Neural cell (in vitro differentiated cells): ENCODE results near the gene GFM1. TPM values are rescaled to one million over a fixed set of nuclear protein-coding genes. Genes with fewer than 3 reads are reported as not detected.

Experiments used
- H2AFZ ChIP-seq: fragments of 200-600, 300-800 bp; sonication (generic), shearing (Covaris generic); 2 replicates; pipeline ENCODE4 v1.6.0; 2014; ENCODE audit warnings: low read depth, mild to moderate bottlenecking, antibody characterized with exemption, low read length, moderate library complexity
- H3F3A ChIP-seq: fragments of 200-600 bp; shearing (Covaris generic); 2 replicates; pipeline ENCODE4 v1.6.1; 2016; ENCODE audit warnings: mild to moderate bottlenecking, moderate library complexity, mixed read lengths, antibody characterized with exemption, low read length; ENCODE audit not compliant: insufficient read depth, poor library complexity, severe bottlenecking
- H3K27ac ChIP-seq: fragments of 200-600, 300-800 bp; sonication (generic), shearing (Covaris generic); 2 replicates; pipeline ENCODE4 v1.5.1; 2014; ENCODE audit warnings: mild to moderate bottlenecking, low read length, moderate library complexity
- H3K27me3 ChIP-seq: fragments of 300-800, 200-600 bp; sonication (generic), shearing (Covaris generic); 2 replicates; pipeline ENCODE4 v1.6.0; 2014; ENCODE audit warnings: mild to moderate bottlenecking, low read depth, low read length, moderate library complexity; ENCODE audit not compliant: insufficient read depth
- H3K36me3 ChIP-seq: fragments of 300-800, 200-600 bp; sonication (generic), shearing (Covaris generic); 2 replicates; pipeline ENCODE4 v1.5.1; 2014; ENCODE audit warnings: mild to moderate bottlenecking, antibody characterized with exemption, low read length, moderate library complexity; ENCODE audit not compliant: insufficient read depth
- H3K4me2 ChIP-seq: fragments of 300-800, 200-600 bp; sonication (generic), shearing (Covaris generic); 2 replicates; pipeline ENCODE4 v1.6.0; 2014; ENCODE audit warnings: mild to moderate bottlenecking, low read length
- H3K4me3 ChIP-seq: fragments of 300-800, 200-600 bp; sonication (generic), shearing (Covaris generic); 2 replicates; pipeline ENCODE4 v1.5.1; 2014; ENCODE audit warnings: mild to moderate bottlenecking, low read length, moderate library complexity
- H3K79me2 ChIP-seq: fragments of 200-600 bp; shearing (Covaris generic); replicated peaks from 2 replicates; pipeline ENCODE4 v1.6.0; 2014; ENCODE audit warnings: mild to moderate bottlenecking, low read length, moderate library complexity; ENCODE audit not compliant: insufficient read depth
- H3K9ac ChIP-seq: fragments of 300-800, 200-600 bp; sonication (generic), shearing (Covaris generic); 2 replicates; pipeline ENCODE4 v1.6.1; 2016; ENCODE audit warnings: mild to moderate bottlenecking, low read length, mixed read lengths
- H3K9me2 ChIP-seq: fragments of 200-600 bp; shearing (Covaris generic); 2 replicates; pipeline ENCODE4 v1.6.1; 2016; ENCODE audit warnings: mild to moderate bottlenecking, low read length, mixed read lengths; ENCODE audit not compliant: insufficient read depth
- H3K9me3 ChIP-seq: fragments of 200-600, 300-800 bp; sonication (generic), shearing (Covaris generic); 2 replicates; pipeline ENCODE4 v1.6.1; 2016; ENCODE audit warnings: mild to moderate bottlenecking, mixed run types, low read length, moderate library complexity, mixed read lengths
- H4K20me1 ChIP-seq: fragments of 200-600 bp; shearing (Covaris generic); 2 replicates; pipeline ENCODE4 v1.6.1; 2016; ENCODE audit warnings: mild to moderate bottlenecking, mixed run types; ENCODE audit not compliant: insufficient read depth
- CTCF ChIP-seq: fragments of 450-650 bp; IDR thresholded peaks from 2 replicates; pipeline ENCODE4 v1.5.1; 2014; ENCODE audit warnings: antibody characterized with exemption, mild to moderate bottlenecking, moderate library complexity; ENCODE audit not compliant: poor library complexity, severe bottlenecking
- EP300 ChIP-seq: fragments of 450-650 bp; conservative IDR thresholded peaks from 2 replicates; pipeline ENCODE4 v1.6.1; 2014; ENCODE audit warnings: antibody characterized with exemption, mild to moderate bottlenecking, moderate library complexity; ENCODE audit not compliant: poor library complexity, severe bottlenecking
- EZH2 ChIP-seq: fragments of 200-600, 300-800 bp; shearing (Covaris generic), sonication (generic); IDR thresholded peaks from 2 replicates; pipeline ENCODE4 v1.6.1; 2014; ENCODE audit warnings: antibody characterized with exemption, low read length, borderline replicate concordance, mild to moderate bottlenecking; ENCODE audit not compliant: insufficient read depth, poor library complexity, severe bottlenecking
- MXI1 ChIP-seq: fragments of 450-650 bp; conservative IDR thresholded peaks from 2 replicates; pipeline ENCODE4 v1.6.1; 2014; ENCODE audit warnings: antibody characterized with exemption, mild to moderate bottlenecking; ENCODE audit not compliant: poor library complexity, severe bottlenecking
- POLR2AphosphoS5 ChIP-seq: IDR thresholded peaks from 2 replicates; pipeline ENCODE4 v1.6.1; 2012
- RAD21 ChIP-seq: fragments of 450-650 bp; conservative IDR thresholded peaks from 2 replicates; pipeline ENCODE4 v1.6.1; 2014; ENCODE audit warnings: antibody characterized with exemption, mild to moderate bottlenecking, moderate library complexity
- REST ChIP-seq: IDR thresholded peaks from 2 replicates; pipeline ENCODE4 v1.6.1; 2012; ENCODE audit warnings: borderline replicate concordance
- SMC3 ChIP-seq: fragments of 450-650 bp; conservative IDR thresholded peaks from 2 replicates; pipeline ENCODE4 v1.6.1; 2014; ENCODE audit warnings: antibody characterized with exemption, mild to moderate bottlenecking, moderate library complexity; ENCODE audit not compliant: poor library complexity
- TAF1 ChIP-seq: IDR thresholded peaks from 2 replicates; pipeline ENCODE4 v1.6.1; 2012; ENCODE audit warnings: low read depth
- polyA plus RNA-seq: library from polyadenylated mRNA; depleted of rRNA; stranded (reverse); fragments of >200 nt; gene quantifications from 2 replicates; pipeline ENCODE4 v1.2.3, GENCODE V29; 2014

GFM1 gene
- polyA plus RNA-seq, 1 donor from 2014 or later: 67.1 TPM

- H3K4me3 ChIP-seq: no peak overlapping the region
- no peak overlapping the region for H3K4me2 ChIP-seq
- no peak overlapping the region for H3K27ac ChIP-seq
- no peaks in the 10 kb centered on the region for H3K36me3 ChIP-seq
- no peaks in the 10 kb centered on the region for H4K20me1 ChIP-seq
- no peak overlapping the region for H2AFZ ChIP-seq
- H3K27me3 ChIP-seq: no peaks in the 10 kb centered on the region
- TF ChIP-seq TAF1 (no peak), POLR2AphosphoS5 (no peak), REST (no peak), CTCF (no peak), RAD21 (no peak), SMC3 (no peak), EZH2 (no peak), EP300 (no peak), MXI1 (no peak)
- H3K9me2 ChIP-seq: no peaks in the 10 kb centered on the region
- no peak overlapping the region for H3K9ac ChIP-seq
- H3K9me3 ChIP-seq: no peaks in the 10 kb centered on the region
- no peaks in the 10 kb centered on the region for H3K79me2 ChIP-seq
- H3F3A ChIP-seq: no peaks in the 10 kb centered on the region
These were observed 68.1 kb downstream of the GFM1 start for GRCh38 chr3:158712443-158712842.

- no peak overlapping the region for H3K4me3 ChIP-seq
- no peaks in the 10 kb centered on the region for H4K20me1 ChIP-seq
- TF ChIP-seq RAD21 (no peak), REST (no peak), SMC3 (no peak), MXI1 (no peak), CTCF (no peak), TAF1 (no peak), POLR2AphosphoS5 (no peak), EZH2 (no peak), EP300 (no peak)
- no peaks in the 10 kb centered on the region for H3K9me3 ChIP-seq
- H3K27me3 ChIP-seq: no peaks in the 10 kb centered on the region
- H3K79me2 ChIP-seq: no peaks in the 10 kb centered on the region
- no peaks in the 10 kb centered on the region for H3F3A ChIP-seq
- no peak overlapping the region for H3K4me2 ChIP-seq
- no peak overlapping the region for H2AFZ ChIP-seq
- no peak overlapping the region for H3K9ac ChIP-seq
- H3K27ac ChIP-seq: no peak overlapping the region
- H3K9me2 ChIP-seq: no peaks in the 10 kb centered on the region
- H3K36me3 ChIP-seq: no peaks in the 10 kb centered on the region
These were observed 68.8 kb downstream of the GFM1 start for GRCh38 chr3:158713094-158713499.
